Endothelial cell of umbilical vein (primary cell): ENCODE measurements around the gene MBNL2. TPM values are rescaled to one million over a fixed set of nuclear protein-coding genes. Genes with fewer than 3 reads are reported as not detected.

Source experiments
- BruUV-seq: library from RNA; stranded (reverse); fragments of 400-500 nt; replicated peaks from 2 replicates; lab custom pipeline; 2021; lab: Mats Ljungman, UMichigan
- CTCF ChIA-PET: fragments of 300-600, 350-600 bp; sonication (Branson Sonifier 250); formaldehyde crosslinking; loops from one replicate; lab custom pipeline; 2021; ENCODE audit warnings: antibody characterized with exemption, inconsistent platforms; lab: Charles Lee
- POLR2A ChIA-PET: fragments of 300-600, 350-600 bp; sonication (Branson Sonifier 250); formaldehyde crosslinking; loops from one replicate; lab custom pipeline; 2021; ENCODE audit warnings: antibody characterized with exemption, inconsistent platforms; lab: Charles Lee
- DNase-seq: peaks from one replicate; pipeline ENCODE4 v3.0.0-alpha.2; 2011; ENCODE audit warnings: low read depth, low spot score
- FAIRE-seq: peaks from 2 replicates; lab custom pipeline; 2011; peaks lifted over from hg19 to GRCh38; lab: Jason Lieb, UNC
- H2AFZ ChIP-seq: 2 replicates; pipeline ENCODE4 v1.6.0; 2012; ENCODE audit warnings: low read depth, low read length, control low read depth, inconsistent platforms
- H3K27ac ChIP-seq: 2 replicates; pipeline ENCODE4 v1.5.1; 2011; ENCODE audit warnings: low read depth, mild to moderate bottlenecking, control low read depth, low read length, moderate library complexity; ENCODE audit not compliant: insufficient read depth
- H3K27me3 ChIP-seq, 2 experiments: 2 replicates each; pipeline versions ENCODE4 v1.6.0 to v1.6.1; 2011; ENCODE audit warnings: low read length in 2 of 2, mixed read lengths in 1 of 2; ENCODE audit not compliant: control insufficient read depth in 2 of 2, insufficient read depth in 2 of 2
- H3K36me3 ChIP-seq, 2 experiments: 2 replicates in 1 of 2; 3 replicates in 1 of 2; pipeline ENCODE4 v1.5.1; 2011; ENCODE audit warnings: low read length in 2 of 2, mild to moderate bottlenecking in 1 of 2, moderate library complexity in 1 of 2; ENCODE audit not compliant: control insufficient read depth in 2 of 2, insufficient read depth in 2 of 2; ENCODE audit errors: extremely low read depth in 1 of 2
- H3K4me1 ChIP-seq: 3 replicates; pipeline ENCODE4 v1.5.1; 2011; ENCODE audit warnings: mild to moderate bottlenecking, low read length; ENCODE audit not compliant: control insufficient read depth, insufficient read depth; ENCODE audit errors: extremely low read depth
- H3K4me2 ChIP-seq: 2 replicates; pipeline ENCODE4 v1.6.1; 2011; ENCODE audit warnings: low read length, control low read depth, mixed read lengths; ENCODE audit not compliant: insufficient read depth
- H3K4me3 ChIP-seq, 3 experiments: fragments of 200-600 bp in 1 of 3; sonication (generic), shearing (Covaris generic) in 1 of 3; replicated peaks in 1 of 3; 2 replicates each; pipeline ENCODE4 v1.5.1; 2011 to 2016; ENCODE audit warnings: control low read depth in 3 of 3, low read length in 3 of 3, mild to moderate bottlenecking in 2 of 3, inconsistent platforms in 1 of 3, low read depth in 1 of 3, moderate library complexity in 1 of 3; ENCODE audit not compliant: insufficient read depth in 1 of 3
- H3K79me2 ChIP-seq: 2 replicates; pipeline ENCODE4 v1.6.0; 2012; ENCODE audit warnings: low read length, inconsistent platforms; ENCODE audit not compliant: control insufficient read depth, insufficient read depth
- H3K9ac ChIP-seq: replicated peaks from 2 replicates; pipeline ENCODE3; 2011; ENCODE audit warnings: low read length, control low read depth; ENCODE audit not compliant: insufficient read depth; ENCODE audit errors: extremely low read depth
- H3K9me1 ChIP-seq: replicated peaks from 3 replicates; pipeline ENCODE4 v1.6.0; 2011; ENCODE audit warnings: mild to moderate bottlenecking, low read length; ENCODE audit not compliant: control insufficient read depth, insufficient read depth; ENCODE audit errors: extremely low read depth
- H3K9me3 ChIP-seq: replicated peaks from 2 replicates; pipeline ENCODE4 v1.5.1; 2012; ENCODE audit warnings: low read length, inconsistent platforms; ENCODE audit not compliant: control insufficient read depth, insufficient read depth
- H4K20me1 ChIP-seq: replicated peaks from 2 replicates; pipeline ENCODE3; 2011; ENCODE audit warnings: mild to moderate bottlenecking, low read length; ENCODE audit not compliant: control insufficient read depth, insufficient read depth; ENCODE audit errors: extremely low read depth
- EZH2 ChIP-seq: IDR thresholded peaks from 2 replicates; pipeline ENCODE4 v1.6.1; 2012; ENCODE audit warnings: borderline replicate concordance, low read depth, mild to moderate bottlenecking, moderate library complexity, low read length, inconsistent platforms; ENCODE audit not compliant: severe bottlenecking
- FOS ChIP-seq: IDR thresholded peaks from 2 replicates; pipeline ENCODE4 v1.6.1; 2011; ENCODE audit warnings: mild to moderate bottlenecking, low read length, moderate library complexity, borderline replicate concordance; ENCODE audit not compliant: insufficient read depth
- GATA2 ChIP-seq: IDR thresholded peaks from 2 replicates; pipeline ENCODE4 v1.7.0; 2011; ENCODE audit warnings: low read depth, mild to moderate bottlenecking, moderate library complexity, mixed read lengths, low read length; ENCODE audit not compliant: insufficient read length, insufficient read depth
- JUN ChIP-seq: IDR thresholded peaks from 2 replicates; pipeline ENCODE4 v1.6.1; 2011; ENCODE audit warnings: borderline replicate concordance, low read depth; ENCODE audit not compliant: insufficient read length, insufficient read depth
- MYC ChIP-seq: IDR thresholded peaks from one replicate; pipeline ENCODE4 v1.6.1; 2011; ENCODE audit warnings: mild to moderate bottlenecking, low read depth, low read length
- POLR2A ChIP-seq: IDR thresholded peaks from 2 replicates; pipeline ENCODE4 v1.6.1; 2012; ENCODE audit warnings: low read depth, mild to moderate bottlenecking, control low read depth, low read length
- POLR2AphosphoS5 ChIP-seq: IDR thresholded peaks from 2 replicates; pipeline ENCODE4 v1.6.1; 2012; ENCODE audit warnings: low read depth, mild to moderate bottlenecking, control low read depth, low read length, moderate library complexity; ENCODE audit not compliant: insufficient read depth
- dilution Hi-C: fragments of 300-500 bp; cut with MboI; formaldehyde crosslinking; loops from one replicate; pipeline ENCODE4 v1.15.0; 2019; ENCODE audit warnings: low sequenced_read_pairs; ENCODE audit not compliant: extremely low pct_ligation_motif_present
- intact Hi-C: fragments of 100-400 bp; cut with micrococcal nuclease; formaldehyde crosslinking; loops from one replicate; pipeline ENCODE4 v1.10.0; 2022
- polyA plus RNA-seq, 4 experiments: library from polyadenylated mRNA; depleted of rRNA in 3 of 4; stranded (reverse) in 3 of 4; unstranded in 1 of 4; fragments of >200 nt; gene quantifications; 2 replicates each; pipeline versions ENCODE4 v1.2.1 to v1.2.3, GENCODE V29; 2011 to 2012; ENCODE audit warnings: missing spikeins in 1 of 4
- total RNA-seq: library from RNA; stranded (reverse); gene quantifications from 2 replicates; pipeline ENCODE4 v1.2.3, GENCODE V29; 2021
- TF ChIP-seq, protein P1 (sequence below): IDR thresholded peaks from 2 replicates; pipeline ENCODE4 v1.6.1; 2011; ENCODE audit not compliant: insufficient read depth, insufficient read length
- TF ChIP-seq, protein P2 (sequence below), 2 donors: IDR thresholded peaks; 1 replicate in 1 of 2; 2 replicates in 1 of 2; pipeline ENCODE4 v1.5.1; 2011; ENCODE audit warnings: low read length in 2 of 2, mild to moderate bottlenecking in 2 of 2, moderate library complexity in 2 of 2, control low read depth in 1 of 2, inconsistent platforms in 1 of 2, low read depth in 1 of 2; ENCODE audit not compliant: insufficient read depth in 1 of 2; ENCODE audit errors: extremely low read depth in 1 of 2

Gene MBNL2
- total and polyA plus RNA-seq, 2 donors (not counting 3 experiments of a cell fraction or from before 2014, with no cell fraction given): 32.9 to 76.5 TPM

DNA sequence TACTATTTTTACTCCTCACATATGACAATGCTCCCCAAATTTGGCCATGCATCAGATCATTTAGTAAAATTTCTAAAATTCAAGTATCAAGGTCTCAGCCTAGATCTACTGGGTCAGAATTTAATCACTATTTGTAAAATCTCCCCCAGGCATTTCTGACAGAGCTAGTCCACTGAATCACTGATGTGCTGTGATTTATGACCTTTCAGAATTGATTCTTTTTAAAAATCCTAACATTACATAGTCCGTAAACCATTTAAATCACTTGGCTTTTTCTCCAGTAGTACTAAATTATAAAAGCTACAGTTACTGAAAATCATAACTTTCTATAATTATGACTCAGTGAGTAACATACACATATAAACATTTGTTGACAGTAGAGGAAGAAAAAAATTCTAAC is 119.0 kb downstream of the MBNL2 start:
- H3K9ac ChIP-seq: no peak overlapping the region
- dilution Hi-C loops (no loop called here), intact Hi-C loops (no loop called here)
- BruUV-seq: no TSS peak
- TF ChIP-seq POLR2A (no peak), MYC (no peak), FOS (no peak)
- TF ChIP-seq, protein P1, sequence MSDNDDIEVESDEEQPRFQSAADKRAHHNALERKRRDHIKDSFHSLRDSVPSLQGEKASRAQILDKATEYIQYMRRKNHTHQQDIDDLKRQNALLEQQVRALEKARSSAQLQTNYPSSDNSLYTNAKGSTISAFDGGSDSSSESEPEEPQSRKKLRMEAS: no peak
- TF ChIP-seq, protein P2, sequence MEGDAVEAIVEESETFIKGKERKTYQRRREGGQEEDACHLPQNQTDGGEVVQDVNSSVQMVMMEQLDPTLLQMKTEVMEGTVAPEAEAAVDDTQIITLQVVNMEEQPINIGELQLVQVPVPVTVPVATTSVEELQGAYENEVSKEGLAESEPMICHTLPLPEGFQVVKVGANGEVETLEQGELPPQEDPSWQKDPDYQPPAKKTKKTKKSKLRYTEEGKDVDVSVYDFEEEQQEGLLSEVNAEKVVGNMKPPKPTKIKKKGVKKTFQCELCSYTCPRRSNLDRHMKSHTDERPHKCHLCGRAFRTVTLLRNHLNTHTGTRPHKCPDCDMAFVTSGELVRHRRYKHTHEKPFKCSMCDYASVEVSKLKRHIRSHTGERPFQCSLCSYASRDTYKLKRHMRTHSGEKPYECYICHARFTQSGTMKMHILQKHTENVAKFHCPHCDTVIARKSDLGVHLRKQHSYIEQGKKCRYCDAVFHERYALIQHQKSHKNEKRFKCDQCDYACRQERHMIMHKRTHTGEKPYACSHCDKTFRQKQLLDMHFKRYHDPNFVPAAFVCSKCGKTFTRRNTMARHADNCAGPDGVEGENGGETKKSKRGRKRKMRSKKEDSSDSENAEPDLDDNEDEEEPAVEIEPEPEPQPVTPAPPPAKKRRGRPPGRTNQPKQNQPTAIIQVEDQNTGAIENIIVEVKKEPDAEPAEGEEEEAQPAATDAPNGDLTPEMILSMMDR (IDR thresholded peaks at IDR 0.05; ENCODE audit: extremely low read depth in 1 of 2, insufficient read depth in 1 of 2, low read depth in 1 of 2, low read length in 2 of 2): no peak
- FAIRE-seq (no peak), DNase-seq (no peak)
- no peaks in the 10 kb centered on the region for H3K27me3 ChIP-seq
- no peaks in the 10 kb centered on the region for H4K20me1 ChIP-seq
- no peak overlapping the region for H3K4me3 ChIP-seq
- peaks cover 5 to 20% of the 10 kb centered on the region in 2 experiments for H3K36me3 ChIP-seq
- no peak overlapping the region for H2AFZ ChIP-seq
- H3K79me2 ChIP-seq: peaks cover 25% of the 10 kb centered on the region
- H3K4me2 ChIP-seq: no peak overlapping the region
- peaks cover 5% of the 10 kb centered on the region for H3K4me1 ChIP-seq
- ChIA-PET POLR2A (no interaction called here), CTCF (interaction anchor here (0.9 to 4.7 kb wide), 6 partner anchors 13 to 358 kb away, joined by 3 to 78 read pairs (median 4); no protein-coding TSS in a partner anchor)
- H3K27ac ChIP-seq: no peak overlapping the region
- no peaks in the 10 kb centered on the region for H3K9me3 ChIP-seq
- no peaks in the 10 kb centered on the region for H3K9me1 ChIP-seq

DNA sequence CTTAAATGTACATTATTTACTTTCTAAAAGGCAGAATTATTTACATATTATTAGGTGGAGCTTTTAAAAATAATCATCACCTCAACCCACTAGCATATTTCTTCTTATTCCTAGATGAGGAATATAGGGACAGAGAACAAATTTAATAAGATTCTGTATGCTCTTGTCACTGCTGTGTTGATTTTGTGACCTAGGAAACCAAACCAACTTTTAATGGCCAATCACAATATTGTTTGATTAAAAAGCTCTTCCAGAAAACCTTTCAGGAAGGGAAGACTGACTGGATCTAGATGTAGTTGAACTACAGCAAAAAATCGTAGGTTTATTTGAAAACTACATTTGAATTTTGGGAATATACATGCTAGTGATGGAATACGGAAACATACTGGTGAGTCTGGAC is 120.0 kb downstream of the MBNL2 start:
- H3K4me3 ChIP-seq: no peak overlapping the region
- no peak for DNase-seq
- H3K9me1 ChIP-seq: no peaks in the 10 kb centered on the region
- no peaks in the 10 kb centered on the region for H4K20me1 ChIP-seq
- POLR2A ChIA-PET: no interaction called here
- CTCF ChIA-PET: interaction anchor here (0.7 to 4.7 kb wide), 13 partner anchors 9 to 359 kb away, joined by 3 to 78 read pairs (median 4); partner anchors contain the start of gene MBNL2
- FAIRE-seq: no peak
- H3K4me2 ChIP-seq: no peak overlapping the region
- peaks cover 10 to 21% of the 10 kb centered on the region in 2 experiments for H3K36me3 ChIP-seq
- intact Hi-C loops: no loop called here
- peaks cover 18% of the 10 kb centered on the region for H3K79me2 ChIP-seq
- H3K27me3 ChIP-seq: no peaks in the 10 kb centered on the region
- H3K9me3 ChIP-seq: no peaks in the 10 kb centered on the region
- peaks cover 5% of the 10 kb centered on the region for H3K4me1 ChIP-seq
- no peak overlapping the region for H3K27ac ChIP-seq
- TF ChIP-seq MYC (no peak), GATA2 (no peak), POLR2AphosphoS5 (no peak), JUN (no peak), POLR2A (no peak), FOS (no peak), EZH2 (no peak)
- TF ChIP-seq, protein P2 (IDR thresholded peaks at IDR 0.05; ENCODE audit: extremely low read depth in 1 of 2, insufficient read depth in 1 of 2, low read depth in 1 of 2, low read length in 2 of 2): no peak
- TF ChIP-seq, protein P1: no peak
- dilution Hi-C loops: no loop called here
- no peak overlapping the region for H2AFZ ChIP-seq
- BruUV-seq: no TSS peak
- H3K9ac ChIP-seq: no peak overlapping the region
